Neural cell (in vitro differentiated cells): Measurements from ENCODE around the gene MYO1F. TPM values are rescaled to one million over a fixed set of nuclear protein-coding genes. Genes with fewer than 3 reads are reported as not detected.
"Not testable (repeated sequence)": the region's sequence is repeated elsewhere in the genome, so short reads cannot be mapped to it uniquely, and the experiment has no call there.

Experiments used
- H2AFZ ChIP-seq: fragments of 200-600, 300-800 bp; sonication (generic), shearing (Covaris generic); 2 replicates; pipeline ENCODE4 v1.6.0; 2014; ENCODE audit warnings: low read depth, mild to moderate bottlenecking, antibody characterized with exemption, low read length, moderate library complexity
- H3F3A ChIP-seq: fragments of 200-600 bp; shearing (Covaris generic); 2 replicates; pipeline ENCODE4 v1.6.1; 2016; ENCODE audit warnings: mild to moderate bottlenecking, moderate library complexity, mixed read lengths, antibody characterized with exemption, low read length; ENCODE audit not compliant: insufficient read depth, poor library complexity, severe bottlenecking
- H3K27ac ChIP-seq: fragments of 200-600, 300-800 bp; sonication (generic), shearing (Covaris generic); 2 replicates; pipeline ENCODE4 v1.5.1; 2014; ENCODE audit warnings: mild to moderate bottlenecking, low read length, moderate library complexity
- H3K27me3 ChIP-seq: fragments of 300-800, 200-600 bp; sonication (generic), shearing (Covaris generic); 2 replicates; pipeline ENCODE4 v1.6.0; 2014; ENCODE audit warnings: mild to moderate bottlenecking, low read depth, low read length, moderate library complexity; ENCODE audit not compliant: insufficient read depth
- H3K36me3 ChIP-seq: fragments of 300-800, 200-600 bp; sonication (generic), shearing (Covaris generic); 2 replicates; pipeline ENCODE4 v1.5.1; 2014; ENCODE audit warnings: mild to moderate bottlenecking, antibody characterized with exemption, low read length, moderate library complexity; ENCODE audit not compliant: insufficient read depth
- H3K4me2 ChIP-seq: fragments of 300-800, 200-600 bp; sonication (generic), shearing (Covaris generic); 2 replicates; pipeline ENCODE4 v1.6.0; 2014; ENCODE audit warnings: mild to moderate bottlenecking, low read length
- H3K4me3 ChIP-seq: fragments of 300-800, 200-600 bp; sonication (generic), shearing (Covaris generic); 2 replicates; pipeline ENCODE4 v1.5.1; 2014; ENCODE audit warnings: mild to moderate bottlenecking, low read length, moderate library complexity
- H3K79me2 ChIP-seq: fragments of 200-600 bp; shearing (Covaris generic); replicated peaks from 2 replicates; pipeline ENCODE4 v1.6.0; 2014; ENCODE audit warnings: mild to moderate bottlenecking, low read length, moderate library complexity; ENCODE audit not compliant: insufficient read depth
- H3K9ac ChIP-seq: fragments of 300-800, 200-600 bp; sonication (generic), shearing (Covaris generic); 2 replicates; pipeline ENCODE4 v1.6.1; 2016; ENCODE audit warnings: mild to moderate bottlenecking, low read length, mixed read lengths
- H3K9me2 ChIP-seq: fragments of 200-600 bp; shearing (Covaris generic); 2 replicates; pipeline ENCODE4 v1.6.1; 2016; ENCODE audit warnings: mild to moderate bottlenecking, low read length, mixed read lengths; ENCODE audit not compliant: insufficient read depth
- H3K9me3 ChIP-seq: fragments of 200-600, 300-800 bp; sonication (generic), shearing (Covaris generic); 2 replicates; pipeline ENCODE4 v1.6.1; 2016; ENCODE audit warnings: mild to moderate bottlenecking, mixed run types, low read length, moderate library complexity, mixed read lengths
- H4K20me1 ChIP-seq: fragments of 200-600 bp; shearing (Covaris generic); 2 replicates; pipeline ENCODE4 v1.6.1; 2016; ENCODE audit warnings: mild to moderate bottlenecking, mixed run types; ENCODE audit not compliant: insufficient read depth
- EP300 ChIP-seq: fragments of 450-650 bp; conservative IDR thresholded peaks from 2 replicates; pipeline ENCODE4 v1.6.1; 2014; ENCODE audit warnings: antibody characterized with exemption, mild to moderate bottlenecking, moderate library complexity; ENCODE audit not compliant: poor library complexity, severe bottlenecking
- EZH2 ChIP-seq: fragments of 200-600, 300-800 bp; shearing (Covaris generic), sonication (generic); IDR thresholded peaks from 2 replicates; pipeline ENCODE4 v1.6.1; 2014; ENCODE audit warnings: antibody characterized with exemption, low read length, borderline replicate concordance, mild to moderate bottlenecking; ENCODE audit not compliant: insufficient read depth, poor library complexity, severe bottlenecking
- MXI1 ChIP-seq: fragments of 450-650 bp; conservative IDR thresholded peaks from 2 replicates; pipeline ENCODE4 v1.6.1; 2014; ENCODE audit warnings: antibody characterized with exemption, mild to moderate bottlenecking; ENCODE audit not compliant: poor library complexity, severe bottlenecking
- POLR2AphosphoS5 ChIP-seq: IDR thresholded peaks from 2 replicates; pipeline ENCODE4 v1.6.1; 2012
- RAD21 ChIP-seq: fragments of 450-650 bp; conservative IDR thresholded peaks from 2 replicates; pipeline ENCODE4 v1.6.1; 2014; ENCODE audit warnings: antibody characterized with exemption, mild to moderate bottlenecking, moderate library complexity
- SMC3 ChIP-seq: fragments of 450-650 bp; conservative IDR thresholded peaks from 2 replicates; pipeline ENCODE4 v1.6.1; 2014; ENCODE audit warnings: antibody characterized with exemption, mild to moderate bottlenecking, moderate library complexity; ENCODE audit not compliant: poor library complexity
- TAF1 ChIP-seq: IDR thresholded peaks from 2 replicates; pipeline ENCODE4 v1.6.1; 2012; ENCODE audit warnings: low read depth
- polyA plus RNA-seq: library from polyadenylated mRNA; depleted of rRNA; stranded (reverse); fragments of >200 nt; gene quantifications from 2 replicates; pipeline ENCODE4 v1.2.3, GENCODE V29; 2014
- TF ChIP-seq, protein P1 (sequence below): IDR thresholded peaks from 2 replicates; pipeline ENCODE4 v1.6.1; 2012; ENCODE audit warnings: borderline replicate concordance
- TF ChIP-seq, protein P2 (sequence below): fragments of 450-650 bp; IDR thresholded peaks from 2 replicates; pipeline ENCODE4 v1.5.1; 2014; ENCODE audit warnings: antibody characterized with exemption, mild to moderate bottlenecking, moderate library complexity; ENCODE audit not compliant: poor library complexity, severe bottlenecking

Gene MYO1F
- polyA plus RNA-seq, 1 donor from 2014 or later = 0.40 TPM

DNA sequence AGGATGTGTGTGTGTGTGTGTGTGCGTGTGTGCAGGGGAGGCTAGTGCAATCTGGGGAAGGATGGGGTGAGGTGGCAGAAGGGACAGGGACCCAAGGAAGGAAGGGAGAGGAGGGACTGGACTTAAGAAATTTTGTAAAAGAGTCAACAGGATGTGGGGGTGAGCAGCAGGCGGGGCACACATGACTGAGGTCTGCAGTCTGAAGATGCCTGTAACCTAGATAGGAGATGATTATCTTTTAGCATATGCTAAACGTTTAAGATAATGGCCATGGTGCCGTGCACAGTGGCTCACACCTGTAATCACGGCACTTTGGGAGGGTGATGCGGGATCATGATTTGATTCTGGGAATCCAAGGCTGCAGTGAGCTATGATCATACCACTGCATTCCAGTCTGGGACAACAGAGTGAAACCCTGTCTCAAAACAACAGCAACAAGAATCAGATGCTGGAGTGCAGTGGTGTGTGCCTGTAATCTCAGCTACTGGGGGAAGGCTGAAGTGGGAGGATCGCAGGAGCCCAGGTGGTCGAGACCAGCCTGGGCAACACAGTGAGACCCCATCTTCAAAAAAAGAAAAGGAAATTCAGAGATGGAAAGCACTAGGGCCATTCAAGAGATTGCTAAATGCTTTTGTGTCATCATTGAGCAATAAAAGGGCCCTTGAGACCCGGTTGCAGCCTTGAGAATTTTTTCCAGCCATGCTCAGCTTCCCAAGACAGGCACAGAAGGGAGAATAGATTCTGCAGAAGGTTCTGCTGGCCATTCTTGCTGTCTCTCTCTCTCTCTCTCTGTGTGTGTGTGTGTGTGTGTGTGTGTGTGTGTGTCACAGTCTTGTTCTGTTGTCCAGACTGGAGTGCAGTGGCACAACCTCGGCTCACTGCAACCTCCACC is 59.4 kb downstream of the MYO1F start:
- no peak overlapping the region for H3K4me2 ChIP-seq
- no peak overlapping the region for H2AFZ ChIP-seq
- no peaks in the 10 kb centered on the region for H4K20me1 ChIP-seq
- no peaks in the 10 kb centered on the region for H3K36me3 ChIP-seq
- no peaks in the 10 kb centered on the region for H3K9me2 ChIP-seq
- no peak overlapping the region for H3K9ac ChIP-seq
- no peak for TF ChIP-seq EP300
- no peak for TF ChIP-seq RAD21
- no peak for TF ChIP-seq TAF1
- TF ChIP-seq, protein P1, sequence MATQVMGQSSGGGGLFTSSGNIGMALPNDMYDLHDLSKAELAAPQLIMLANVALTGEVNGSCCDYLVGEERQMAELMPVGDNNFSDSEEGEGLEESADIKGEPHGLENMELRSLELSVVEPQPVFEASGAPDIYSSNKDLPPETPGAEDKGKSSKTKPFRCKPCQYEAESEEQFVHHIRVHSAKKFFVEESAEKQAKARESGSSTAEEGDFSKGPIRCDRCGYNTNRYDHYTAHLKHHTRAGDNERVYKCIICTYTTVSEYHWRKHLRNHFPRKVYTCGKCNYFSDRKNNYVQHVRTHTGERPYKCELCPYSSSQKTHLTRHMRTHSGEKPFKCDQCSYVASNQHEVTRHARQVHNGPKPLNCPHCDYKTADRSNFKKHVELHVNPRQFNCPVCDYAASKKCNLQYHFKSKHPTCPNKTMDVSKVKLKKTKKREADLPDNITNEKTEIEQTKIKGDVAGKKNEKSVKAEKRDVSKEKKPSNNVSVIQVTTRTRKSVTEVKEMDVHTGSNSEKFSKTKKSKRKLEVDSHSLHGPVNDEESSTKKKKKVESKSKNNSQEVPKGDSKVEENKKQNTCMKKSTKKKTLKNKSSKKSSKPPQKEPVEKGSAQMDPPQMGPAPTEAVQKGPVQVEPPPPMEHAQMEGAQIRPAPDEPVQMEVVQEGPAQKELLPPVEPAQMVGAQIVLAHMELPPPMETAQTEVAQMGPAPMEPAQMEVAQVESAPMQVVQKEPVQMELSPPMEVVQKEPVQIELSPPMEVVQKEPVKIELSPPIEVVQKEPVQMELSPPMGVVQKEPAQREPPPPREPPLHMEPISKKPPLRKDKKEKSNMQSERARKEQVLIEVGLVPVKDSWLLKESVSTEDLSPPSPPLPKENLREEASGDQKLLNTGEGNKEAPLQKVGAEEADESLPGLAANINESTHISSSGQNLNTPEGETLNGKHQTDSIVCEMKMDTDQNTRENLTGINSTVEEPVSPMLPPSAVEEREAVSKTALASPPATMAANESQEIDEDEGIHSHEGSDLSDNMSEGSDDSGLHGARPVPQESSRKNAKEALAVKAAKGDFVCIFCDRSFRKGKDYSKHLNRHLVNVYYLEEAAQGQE = no peak
- no peak for TF ChIP-seq POLR2AphosphoS5
- TF ChIP-seq EZH2 = no peak
- no peak for TF ChIP-seq SMC3
- TF ChIP-seq, protein P2, sequence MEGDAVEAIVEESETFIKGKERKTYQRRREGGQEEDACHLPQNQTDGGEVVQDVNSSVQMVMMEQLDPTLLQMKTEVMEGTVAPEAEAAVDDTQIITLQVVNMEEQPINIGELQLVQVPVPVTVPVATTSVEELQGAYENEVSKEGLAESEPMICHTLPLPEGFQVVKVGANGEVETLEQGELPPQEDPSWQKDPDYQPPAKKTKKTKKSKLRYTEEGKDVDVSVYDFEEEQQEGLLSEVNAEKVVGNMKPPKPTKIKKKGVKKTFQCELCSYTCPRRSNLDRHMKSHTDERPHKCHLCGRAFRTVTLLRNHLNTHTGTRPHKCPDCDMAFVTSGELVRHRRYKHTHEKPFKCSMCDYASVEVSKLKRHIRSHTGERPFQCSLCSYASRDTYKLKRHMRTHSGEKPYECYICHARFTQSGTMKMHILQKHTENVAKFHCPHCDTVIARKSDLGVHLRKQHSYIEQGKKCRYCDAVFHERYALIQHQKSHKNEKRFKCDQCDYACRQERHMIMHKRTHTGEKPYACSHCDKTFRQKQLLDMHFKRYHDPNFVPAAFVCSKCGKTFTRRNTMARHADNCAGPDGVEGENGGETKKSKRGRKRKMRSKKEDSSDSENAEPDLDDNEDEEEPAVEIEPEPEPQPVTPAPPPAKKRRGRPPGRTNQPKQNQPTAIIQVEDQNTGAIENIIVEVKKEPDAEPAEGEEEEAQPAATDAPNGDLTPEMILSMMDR = no peak
- TF ChIP-seq MXI1 = no peak
- no peak overlapping the region for H3K4me3 ChIP-seq
- H3K27me3 ChIP-seq = no peaks in the 10 kb centered on the region
- H3K79me2 ChIP-seq = no peaks in the 10 kb centered on the region
- H3K9me3 ChIP-seq = no peaks in the 10 kb centered on the region
- no peaks in the 10 kb centered on the region for H3F3A ChIP-seq
- H3K27ac ChIP-seq = no peak overlapping the region

DNA sequence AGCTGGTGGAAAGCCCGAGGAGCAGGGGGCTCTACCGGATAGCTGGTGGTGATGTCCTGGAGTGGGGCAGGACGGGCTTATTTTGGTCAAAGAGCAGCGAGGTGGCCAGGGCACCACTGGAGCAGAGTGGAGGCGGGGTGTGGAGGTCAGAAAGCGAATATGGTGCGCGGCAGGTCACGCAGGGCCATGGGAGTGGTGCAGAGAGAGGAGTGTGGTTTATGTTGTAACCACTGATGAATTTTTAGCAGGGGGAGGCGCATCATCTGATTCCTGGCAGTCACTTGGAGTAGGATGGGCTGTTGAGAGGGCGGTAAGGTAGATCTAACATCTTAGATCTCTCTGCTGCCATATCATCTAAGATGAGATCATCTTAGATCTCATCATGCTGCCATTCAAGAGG is 61.9 kb downstream of the MYO1F start:
- Histone ChIP-seq H2AFZ (no peak overlapping the region), H3K9ac (no peak overlapping the region), H4K20me1 (no peaks in the 10 kb centered on the region), H3K9me2 (no peaks in the 10 kb centered on the region), H3K79me2 (no peaks in the 10 kb centered on the region), H3K27ac (no peak overlapping the region), H3K4me2 (no peak overlapping the region), H3K4me3 (no peak overlapping the region), H3F3A (no peaks in the 10 kb centered on the region), H3K27me3 (no peaks in the 10 kb centered on the region), H3K9me3 (no peaks in the 10 kb centered on the region), H3K36me3 (no peaks in the 10 kb centered on the region)
- TF ChIP-seq TAF1 (no peak), SMC3 (no peak), MXI1 (no peak), POLR2AphosphoS5 (no peak)
- TF ChIP-seq, protein P1 = no peak

DNA sequence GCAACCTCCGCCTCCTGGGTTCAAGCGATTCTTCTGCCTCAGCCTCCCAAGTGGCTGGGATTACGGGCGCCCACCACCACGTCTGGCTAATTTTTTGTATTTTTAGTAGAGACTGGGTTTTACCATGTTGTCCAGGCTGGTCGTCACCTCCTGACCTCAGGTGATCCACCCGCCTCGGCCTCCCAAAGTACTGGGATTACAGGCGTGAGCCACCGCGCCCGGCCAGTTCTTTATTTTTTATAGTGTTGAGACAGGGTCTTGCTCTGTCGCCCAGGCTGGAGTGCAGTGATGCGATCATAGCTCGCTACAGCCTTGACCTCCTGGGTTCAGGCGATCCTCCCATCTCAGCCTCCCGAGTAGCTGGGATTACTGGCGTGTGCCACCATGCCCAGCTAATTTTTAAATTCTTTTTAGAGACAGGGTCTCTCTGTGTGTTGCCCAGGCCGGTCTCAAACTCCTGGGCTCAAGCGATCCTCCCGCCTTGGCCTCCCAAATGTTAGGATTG is 62.7 kb downstream of the MYO1F start:
- H3K27me3 ChIP-seq, H3K9me2 ChIP-seq, H3K36me3 ChIP-seq, H3F3A ChIP-seq, H4K20me1 ChIP-seq, H3K79me2 ChIP-seq, H3K9me3 ChIP-seq: not testable (repeated sequence)
- peak overlapping the region; percentile 95 for H2AFZ ChIP-seq
- H3K9ac ChIP-seq = peak overlapping the region; percentile 88
- H3K4me2 ChIP-seq = peak overlapping the region; percentile 27
- peak overlapping the region; percentile 87 for H3K27ac ChIP-seq
- H3K4me3 ChIP-seq = peak overlapping the region; percentile 80
